SK-N-SH (cell line): ENCODE measurements around the gene STAG3. TPM values are rescaled to one million over a fixed set of nuclear protein-coding genes. Genes with fewer than 3 reads are reported as not detected.

Experiments used
- CTCF ChIA-PET: fragments of 300-600, 350-600 bp; formaldehyde crosslinking; extraction: SDS; loops from one replicate; lab custom pipeline; 2021; lab: Yijun Ruan, JAX
- POLR2A ChIA-PET: fragments of 350-600 bp; sonication (Branson Sonifier 250); formaldehyde crosslinking; extraction: SDS; loops from one replicate; lab custom pipeline; 2020; ENCODE audit warnings: antibody characterized with exemption, inconsistent platforms; lab: Yijun Ruan, JAX
- DNase-seq: peaks from one replicate; pipeline ENCODE4 v3.0.0; 2012
- H2AFZ ChIP-seq: fragments of 200-600 bp; sonication (generic); 2 replicates; pipeline ENCODE4 v1.8.1; 2016; ENCODE audit warnings: antibody characterized with exemption, mild to moderate bottlenecking, low read depth
- H3F3A ChIP-seq: fragments of 200-600 bp; sonication (generic); replicated peaks from 2 replicates; pipeline ENCODE3; 2016; ENCODE audit warnings: antibody characterized with exemption, mild to moderate bottlenecking; ENCODE audit not compliant: insufficient read depth
- H3K27ac ChIP-seq, 2 experiments: fragments of 200-500 bp in 1 of 2; fragments of 200-600 bp in 1 of 2; sonication (Bioruptor generic) in 1 of 2; sonication (generic), shearing (Covaris generic) in 1 of 2; 2 replicates each; pipeline versions ENCODE4 v1.5.1 to v1.6.1; 2014 to 2016; ENCODE audit warnings: low read depth in 2 of 2, inconsistent platforms in 1 of 2, low read length in 1 of 2, mild to moderate bottlenecking in 1 of 2, mixed read lengths in 1 of 2
- H3K27me3 ChIP-seq: fragments of 200-600 bp; sonication (generic), shearing (Covaris generic); 2 replicates; pipeline ENCODE4 v1.6.1; 2016; ENCODE audit warnings: mixed run types; ENCODE audit not compliant: insufficient read depth
- H3K36me3 ChIP-seq, 2 experiments: fragments of 200-500 bp in 1 of 2; fragments of 200-600 bp in 1 of 2; sonication (Bioruptor generic) in 1 of 2; sonication (generic) in 1 of 2; replicated peaks in 1 of 2; 2 replicates each; pipeline versions ENCODE3 to v1.5.1; 2014 to 2016; ENCODE audit warnings: low read length in 1 of 2, mild to moderate bottlenecking in 1 of 2; ENCODE audit not compliant: insufficient read depth in 2 of 2, control insufficient read depth in 1 of 2
- H3K4me1 ChIP-seq, 2 experiments: fragments of 200-500 bp in 1 of 2; fragments of 200-600 bp in 1 of 2; sonication (Bioruptor generic) in 1 of 2; sonication (generic), shearing (Covaris generic) in 1 of 2; 2 replicates each; pipeline versions ENCODE4 v1.5.1 to v1.6.1; 2014 to 2016; ENCODE audit warnings: low read depth in 1 of 2, low read length in 1 of 2, mixed run types in 1 of 2; ENCODE audit not compliant: insufficient read depth in 2 of 2, control insufficient read depth in 1 of 2
- H3K4me2 ChIP-seq: fragments of 200-600 bp; sonication (generic), shearing (Covaris generic); 2 replicates; pipeline ENCODE4 v1.6.1; 2017; ENCODE audit warnings: mixed run types
- H3K4me3 ChIP-seq, 2 experiments: fragments of 200-500 bp in 1 of 2; fragments of 200-600 bp in 1 of 2; sonication (Bioruptor generic) in 1 of 2; sonication (generic), shearing (Covaris generic) in 1 of 2; 2 replicates each; pipeline versions ENCODE4 v1.5.1 to v1.8.1; 2014 to 2016; ENCODE audit warnings: low read depth in 2 of 2, inconsistent platforms in 1 of 2, low read length in 1 of 2, mild to moderate bottlenecking in 1 of 2, mixed read lengths in 1 of 2, moderate library complexity in 1 of 2
- H3K79me2 ChIP-seq: fragments of 200-600 bp; sonication (generic); 2 replicates; pipeline ENCODE4 v1.8.1; 2017; ENCODE audit warnings: mild to moderate bottlenecking; ENCODE audit not compliant: insufficient read depth
- H3K9ac ChIP-seq: fragments of 200-600 bp; sonication (generic); 2 replicates; pipeline ENCODE4 v1.6.1; 2017; ENCODE audit warnings: mixed run types
- H3K9me2 ChIP-seq: fragments of 200-600 bp; sonication (generic); 2 replicates; pipeline ENCODE4 v1.6.1; 2017; ENCODE audit warnings: mixed run types
- H3K9me3 ChIP-seq: fragments of 200-600 bp; sonication (generic); 2 replicates; pipeline ENCODE4 v1.6.1; 2017; ENCODE audit warnings: mixed run types, mild to moderate bottlenecking, moderate library complexity
- H4K20me1 ChIP-seq: fragments of 200-600 bp; sonication (generic); 2 replicates; pipeline ENCODE4 v1.6.1; 2017; ENCODE audit warnings: mild to moderate bottlenecking, mixed run types; ENCODE audit not compliant: insufficient read depth
- EP300 ChIP-seq, 2 experiments: IDR thresholded peaks; 2 replicates each; pipeline versions ENCODE4 v1.4.0 to v1.6.1; 2012; ENCODE audit warnings: borderline replicate concordance in 1 of 2, low read depth in 1 of 2, low read length in 1 of 2
- EZH2phosphoT487 ChIP-seq: fragments of 200-600 bp; sonication (generic); IDR thresholded peaks from 2 replicates; pipeline ENCODE4 v1.6.1; 2017; ENCODE audit warnings: low read depth, mixed run types, mild to moderate bottlenecking, antibody characterized with exemption, moderate library complexity, borderline replicate concordance
- FOSL2 ChIP-seq: IDR thresholded peaks from 2 replicates; pipeline ENCODE4 v1.4.0; 2012; ENCODE audit warnings: low read depth, mild to moderate bottlenecking, moderate library complexity, borderline replicate concordance
- FOXM1 ChIP-seq: IDR thresholded peaks from 2 replicates; pipeline ENCODE4 v1.4.0; 2012; ENCODE audit warnings: low read depth, mild to moderate bottlenecking
- GABPA ChIP-seq: IDR thresholded peaks from 2 replicates; pipeline ENCODE4 v1.4.0; 2012; ENCODE audit warnings: low read depth, mild to moderate bottlenecking
- GATA2 ChIP-seq: sonication (generic); formaldehyde crosslinking; IDR thresholded peaks from 2 replicates; pipeline ENCODE4 v1.5.0; 2020; ENCODE audit warnings: mild to moderate bottlenecking, missing genetic modification reagents
- MXI1 ChIP-seq: IDR thresholded peaks from 2 replicates; pipeline ENCODE4 v1.6.1; 2012; ENCODE audit warnings: mild to moderate bottlenecking, low read depth, low read length, improper control_type of control experiment
- NFIC ChIP-seq: IDR thresholded peaks from 2 replicates; pipeline ENCODE4 v1.4.0; 2012; ENCODE audit warnings: borderline replicate concordance
- RAD21 ChIP-seq: IDR thresholded peaks from 2 replicates; pipeline ENCODE4 v1.6.1; 2012; ENCODE audit warnings: mild to moderate bottlenecking, low read length
- RCOR1 ChIP-seq: fragments of 150-350 bp; IDR thresholded peaks from 2 replicates; pipeline ENCODE4 v1.6.1; 2017; ENCODE audit warnings: antibody characterized with exemption, low read length
- RFX5 ChIP-seq: IDR thresholded peaks from 2 replicates; pipeline ENCODE4 v1.6.1; 2012; ENCODE audit warnings: mild to moderate bottlenecking, improper control_type of control experiment, low read length
- SIN3A ChIP-seq: IDR thresholded peaks from 2 replicates; pipeline ENCODE4 v1.6.1; 2012; ENCODE audit warnings: low read depth, mild to moderate bottlenecking, low read length, moderate library complexity, borderline replicate concordance
- TAF1 ChIP-seq: IDR thresholded peaks from 2 replicates; pipeline ENCODE4 v1.6.1; 2012; ENCODE audit warnings: low read depth, mild to moderate bottlenecking, low read length, moderate library complexity, borderline replicate concordance
- TCF12 ChIP-seq: IDR thresholded peaks from 2 replicates; pipeline ENCODE4 v1.4.0; 2012
- YY1 ChIP-seq: IDR thresholded peaks from 2 replicates; pipeline ENCODE4 v1.4.0; 2012; ENCODE audit warnings: low read depth, mild to moderate bottlenecking
- WGBS: methylation state at CpG from one replicate; pipeline ENCODE4 v1.1.6; 2017; ENCODE audit warnings: low lambda C conversion rate; 5-methylcytosine and 5-hydroxymethylcytosine counted together
- polyA plus RNA-seq, 3 experiments: library from polyadenylated mRNA; depleted of rRNA; stranded (reverse); fragments of >200 nt; gene quantifications; 2 replicates each; pipeline ENCODE4 v1.2.3, GENCODE V29; 2012
- TF ChIP-seq, protein P1 (sequence below): fragments of 150-350 bp; IDR thresholded peaks from 2 replicates; pipeline ENCODE4 v1.6.1; 2016; ENCODE audit warnings: mild to moderate bottlenecking, low read depth, low read length
- TF ChIP-seq, protein P2 (sequence below): IDR thresholded peaks from 2 replicates; pipeline ENCODE4 v1.6.1; 2012; ENCODE audit warnings: mild to moderate bottlenecking, low read depth, low read length, moderate library complexity

Gene STAG3
- polyA plus RNA-seq, 1 of the 3 experiments (the other 2 are of a cell fraction), result 0.10 TPM

DNA sequence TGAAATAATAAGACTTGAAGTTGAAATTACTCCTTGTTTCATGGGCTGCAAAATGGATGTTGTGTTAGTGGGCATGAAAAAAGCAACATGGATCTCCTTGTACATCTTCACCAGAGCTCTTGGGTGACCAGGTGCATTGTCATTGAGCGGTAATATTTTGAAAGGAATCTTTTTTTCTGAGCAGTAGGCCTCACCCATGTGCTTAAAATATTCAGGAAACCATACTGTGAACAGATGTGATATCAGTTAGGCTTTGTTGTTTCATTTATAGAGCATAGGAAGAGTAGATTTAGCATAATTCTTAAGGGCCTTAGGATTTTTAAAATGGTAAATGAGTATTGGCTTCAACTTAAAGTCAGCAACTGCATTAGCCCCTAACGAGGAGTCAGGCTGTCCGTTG, 15.3 kb downstream of the STAG3 start:
- Histone ChIP-seq H3K4me1 (peaks cover 0 to 6% of the 10 kb centered on the region in 2 experiments; a peak in 1 of 4 replicates), H3K9ac (no peak overlapping the region), H3K36me3 (no peaks in the 10 kb centered on the region), H3K9me3 (no peaks in the 10 kb centered on the region), H3K79me2 (no peaks in the 10 kb centered on the region), H3K4me2 (no peak overlapping the region), H3K9me2 (no peaks in the 10 kb centered on the region), H3K27ac (no peak overlapping the region), H3F3A (peaks cover 4% of the 10 kb centered on the region), H2AFZ (no peak overlapping the region), H3K27me3 (no peaks in the 10 kb centered on the region), H3K4me3 (no peak overlapping the region), H4K20me1 (no peaks in the 10 kb centered on the region)
- WGBS, result 74% methylated on average over 3 of the region's 3 CpGs
- no peak for TF ChIP-seq RAD21
- TF ChIP-seq, protein P1, sequence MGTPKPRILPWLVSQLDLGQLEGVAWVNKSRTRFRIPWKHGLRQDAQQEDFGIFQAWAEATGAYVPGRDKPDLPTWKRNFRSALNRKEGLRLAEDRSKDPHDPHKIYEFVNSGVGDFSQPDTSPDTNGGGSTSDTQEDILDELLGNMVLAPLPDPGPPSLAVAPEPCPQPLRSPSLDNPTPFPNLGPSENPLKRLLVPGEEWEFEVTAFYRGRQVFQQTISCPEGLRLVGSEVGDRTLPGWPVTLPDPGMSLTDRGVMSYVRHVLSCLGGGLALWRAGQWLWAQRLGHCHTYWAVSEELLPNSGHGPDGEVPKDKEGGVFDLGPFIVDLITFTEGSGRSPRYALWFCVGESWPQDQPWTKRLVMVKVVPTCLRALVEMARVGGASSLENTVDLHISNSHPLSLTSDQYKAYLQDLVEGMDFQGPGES, result no peak
- TF ChIP-seq SIN3A, result no peak
- no peak for TF ChIP-seq YY1
- no peak for TF ChIP-seq MXI1
- no peak for TF ChIP-seq FOSL2
- TF ChIP-seq EZH2phosphoT487, result no peak
- no peak for TF ChIP-seq RFX5
- TF ChIP-seq GABPA, result no peak
- no peak for TF ChIP-seq NFIC
- TF ChIP-seq EP300 (IDR thresholded peaks at IDR 0.05; ENCODE audit: borderline replicate concordance in 1 of 2, low read depth in 1 of 2, low read length in 1 of 2), result no peak
- TF ChIP-seq, protein P2, sequence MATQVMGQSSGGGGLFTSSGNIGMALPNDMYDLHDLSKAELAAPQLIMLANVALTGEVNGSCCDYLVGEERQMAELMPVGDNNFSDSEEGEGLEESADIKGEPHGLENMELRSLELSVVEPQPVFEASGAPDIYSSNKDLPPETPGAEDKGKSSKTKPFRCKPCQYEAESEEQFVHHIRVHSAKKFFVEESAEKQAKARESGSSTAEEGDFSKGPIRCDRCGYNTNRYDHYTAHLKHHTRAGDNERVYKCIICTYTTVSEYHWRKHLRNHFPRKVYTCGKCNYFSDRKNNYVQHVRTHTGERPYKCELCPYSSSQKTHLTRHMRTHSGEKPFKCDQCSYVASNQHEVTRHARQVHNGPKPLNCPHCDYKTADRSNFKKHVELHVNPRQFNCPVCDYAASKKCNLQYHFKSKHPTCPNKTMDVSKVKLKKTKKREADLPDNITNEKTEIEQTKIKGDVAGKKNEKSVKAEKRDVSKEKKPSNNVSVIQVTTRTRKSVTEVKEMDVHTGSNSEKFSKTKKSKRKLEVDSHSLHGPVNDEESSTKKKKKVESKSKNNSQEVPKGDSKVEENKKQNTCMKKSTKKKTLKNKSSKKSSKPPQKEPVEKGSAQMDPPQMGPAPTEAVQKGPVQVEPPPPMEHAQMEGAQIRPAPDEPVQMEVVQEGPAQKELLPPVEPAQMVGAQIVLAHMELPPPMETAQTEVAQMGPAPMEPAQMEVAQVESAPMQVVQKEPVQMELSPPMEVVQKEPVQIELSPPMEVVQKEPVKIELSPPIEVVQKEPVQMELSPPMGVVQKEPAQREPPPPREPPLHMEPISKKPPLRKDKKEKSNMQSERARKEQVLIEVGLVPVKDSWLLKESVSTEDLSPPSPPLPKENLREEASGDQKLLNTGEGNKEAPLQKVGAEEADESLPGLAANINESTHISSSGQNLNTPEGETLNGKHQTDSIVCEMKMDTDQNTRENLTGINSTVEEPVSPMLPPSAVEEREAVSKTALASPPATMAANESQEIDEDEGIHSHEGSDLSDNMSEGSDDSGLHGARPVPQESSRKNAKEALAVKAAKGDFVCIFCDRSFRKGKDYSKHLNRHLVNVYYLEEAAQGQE, result no peak
- TF ChIP-seq RCOR1, result no peak
- TF ChIP-seq FOXM1, result no peak
- TF ChIP-seq TAF1, result no peak
- no peak for TF ChIP-seq TCF12
- TF ChIP-seq GATA2 (CRISPR knock-in tag), result no peak
- POLR2A ChIA-PET, result no interaction called here
- CTCF ChIA-PET, result interaction anchor here (4.7 kb wide), 1 partner anchor 61 kb away, joined by 18 read pairs; no protein-coding TSS in a partner anchor
- DNase-seq, result no peak
